ENCODE data around the gene SAMD5. TPM values are rescaled to one million over a fixed set of nuclear protein-coding genes. Genes with fewer than 3 reads are reported as not detected.

SAMD5 gene
- total and polyA plus RNA-seq, 2 of the 8 experiments (the other 6 are each of a cell fraction or from before 2014, with no cell fraction given) = 0.02 to 0.04 TPM

DNA sequence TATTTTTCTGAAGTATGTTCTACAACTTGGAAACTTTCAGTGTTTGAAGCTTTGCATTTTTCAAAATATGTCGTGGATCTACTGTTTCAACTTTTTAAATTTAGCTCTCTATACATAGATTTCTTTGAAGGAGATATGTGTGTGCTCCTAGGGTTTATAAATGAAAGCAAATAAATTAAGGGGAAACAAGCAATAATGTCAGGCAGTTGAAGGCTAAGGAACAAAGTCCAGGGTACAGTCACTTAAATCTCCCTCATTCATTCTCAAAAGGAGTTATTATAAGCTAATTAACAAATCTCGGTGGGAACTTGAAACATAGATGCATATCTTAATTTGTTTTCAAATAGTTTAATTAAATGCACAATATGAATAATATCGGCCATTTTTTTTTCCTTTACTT lies 79.4 kb downstream of the SAMD5 start:
- Histone ChIP-seq H3K27me3 (replicated peaks in 1 of 4; ENCODE audit: control insufficient read depth in 3 of 4, extremely low read depth in 1 of 4, insufficient read depth in 3 of 4, low read length in 3 of 4) (no peaks in the 10 kb centered on the region), H3K9ac (replicated peaks in 1 of 4; ENCODE audit: extremely low read depth in 1 of 4, low read depth in 3 of 4, low read length in 3 of 4) (no peak overlapping the region), H2AFZ (ENCODE audit: low read length) (no peak overlapping the region), H3K4me1 (replicated peaks in 1 of 4; ENCODE audit: control insufficient read depth in 3 of 4, insufficient read depth in 4 of 4, low read length in 3 of 4) (no peaks in the 10 kb centered on the region), H3K79me1 (ENCODE audit: low read depth, low read length) (no peaks in the 10 kb centered on the region; the same call in 1 of the 2 replicates), H4K91ac (replicated peaks; ENCODE audit: insufficient read length, low read length) (no peak overlapping the region), H2BK12ac (ENCODE audit: low read depth, low read length) (no peak overlapping the region), H3K79me2 (ENCODE audit: control insufficient read depth in 1 of 2, insufficient read depth in 2 of 2, low read length in 2 of 2) (no peaks in the 10 kb centered on the region), H3K4me2 (ENCODE audit: insufficient read depth in 1 of 2, low read depth in 2 of 2, low read length in 2 of 2) (no peak overlapping the region), H3K23ac (ENCODE audit: insufficient read length) (no peak overlapping the region), H2BK5ac (ENCODE audit: low read depth, low read length) (no peak overlapping the region), H3K18ac (ENCODE audit: extremely low read depth, low read length) (no peak overlapping the region), H3K14ac (ENCODE audit: insufficient read length) (no peak overlapping the region), H4K8ac (ENCODE audit: extremely low read depth, insufficient read depth, low read length) (no peak overlapping the region), H2BK15ac (ENCODE audit: low read length) (no peak overlapping the region), H3K36me3 (ENCODE audit: control insufficient read depth in 2 of 4, insufficient read depth in 4 of 4, low read length in 3 of 4) (no peaks in the 10 kb centered on the region), H4K5ac (ENCODE audit: insufficient read length, low read depth, low read length) (no peak overlapping the region), H3K4ac (replicated peaks; ENCODE audit: insufficient read length, low read depth, low read length) (no peak overlapping the region), H2BK20ac (ENCODE audit: low read length) (no peak overlapping the region), H3K27ac (ENCODE audit: low read depth, low read length) (no peak overlapping the region), H3K4me3 (ENCODE audit: extremely low read depth in 1 of 4, insufficient read depth in 2 of 4, low read depth in 3 of 4, low read length in 4 of 4) (no peak overlapping the region), H2BK120ac (replicated peaks; ENCODE audit: low read depth, low read length) (no peak overlapping the region), H2AK5ac (ENCODE audit: low read depth, low read length) (no peak overlapping the region), H4K20me1 (replicated peaks in 1 of 2; ENCODE audit: control insufficient read depth in 1 of 2, insufficient read depth in 2 of 2, low read length in 2 of 2) (no peaks in the 10 kb centered on the region), H3K9me3 (ENCODE audit: insufficient read depth in 2 of 2, low read depth in 1 of 2, low read length in 1 of 2) (no peaks in the 10 kb centered on the region), H3K56ac (replicated peaks; ENCODE audit: insufficient read length, low read depth, low read length) (no peak overlapping the region), H3K23me2 (ENCODE audit: low read depth, low read length) (peaks cover 1% of the 10 kb centered on the region; the same call in 1 of the 2 replicates)
- FAIRE-seq = no peak
- WGBS, 2 experiments (ENCODE audit: extremely low coverage in 1 of 2, insufficient coverage in 1 of 2, insufficient read length in 1 of 2, insufficient replicate concordance in 2 of 2, low coverage in 1 of 2, low lambda C conversion rate in 2 of 2, missing lambda C conversion rate in 1 of 2) = 92% methylated on average over 3 of the region's 3 CpGs; no CpG with 5 or more reads in 1 of the 2 experiments
- CTCF ChIA-PET (ENCODE audit: partially characterized antibody) = no interaction called here
- TF ChIP-seq BCL11A (IDR thresholded peaks at IDR 0.05; ENCODE audit: low read depth in 2 of 2, low read length in 2 of 2) (no peak), SUZ12 (IDR thresholded peaks at IDR 0.05; ENCODE audit: low read length) (no peak), KDM1A (IDR thresholded peaks at IDR 0.05; ENCODE audit: borderline replicate concordance, low read length) (no peak), YY1 (IDR thresholded peaks at IDR 0.05; ENCODE audit: low read depth, low read length) (no peak), BRCA1 (IDR thresholded peaks at IDR 0.05; ENCODE audit: low read depth, low read length) (no peak), SIN3A (conservative IDR thresholded peaks at IDR 0.05 in 1 of 2, IDR thresholded peaks at IDR 0.05 in 1 of 2; ENCODE audit: low read depth in 1 of 2, low read length in 2 of 2) (no peak), GTF2F1 (IDR thresholded peaks at IDR 0.05; ENCODE audit: borderline replicate concordance, low read depth, low read length) (no peak), FOSL1 (IDR thresholded peaks at IDR 0.05; ENCODE audit: insufficient read depth, low read depth, low read length) (no peak), TEAD4 (IDR thresholded peaks at IDR 0.05; ENCODE audit: low read depth, low read length) (no peak)
- TF ChIP-seq, protein P1, sequence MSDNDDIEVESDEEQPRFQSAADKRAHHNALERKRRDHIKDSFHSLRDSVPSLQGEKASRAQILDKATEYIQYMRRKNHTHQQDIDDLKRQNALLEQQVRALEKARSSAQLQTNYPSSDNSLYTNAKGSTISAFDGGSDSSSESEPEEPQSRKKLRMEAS (IDR thresholded peaks at IDR 0.05) = no peak
- no peak for DNase-seq (ENCODE audit: low read depth in 1 of 2, low spot score in 2 of 2)
- POLR2A ChIA-PET (ENCODE audit: partially characterized antibody) = no interaction called here

Measured in H1 (cell line).